HL-60 (cell line): ENCODE data around the gene ST6GALNAC3.

ENCODE experiments used
- GABPA ChIP-seq: IDR thresholded peaks from 2 replicates; pipeline ENCODE4 v1.6.1; 2012; ENCODE audit warnings: low read depth
- POLR2AphosphoS5 ChIP-seq: IDR thresholded peaks from 2 replicates; pipeline ENCODE4 v1.6.1; 2012; ENCODE audit warnings: low read depth
- TF ChIP-seq, protein P1 (sequence below): IDR thresholded peaks from one replicate; pipeline ENCODE4 v1.5.1; 2011; ENCODE audit warnings: low read length, control low read depth, inconsistent platforms; ENCODE audit not compliant: insufficient read depth

DNA sequence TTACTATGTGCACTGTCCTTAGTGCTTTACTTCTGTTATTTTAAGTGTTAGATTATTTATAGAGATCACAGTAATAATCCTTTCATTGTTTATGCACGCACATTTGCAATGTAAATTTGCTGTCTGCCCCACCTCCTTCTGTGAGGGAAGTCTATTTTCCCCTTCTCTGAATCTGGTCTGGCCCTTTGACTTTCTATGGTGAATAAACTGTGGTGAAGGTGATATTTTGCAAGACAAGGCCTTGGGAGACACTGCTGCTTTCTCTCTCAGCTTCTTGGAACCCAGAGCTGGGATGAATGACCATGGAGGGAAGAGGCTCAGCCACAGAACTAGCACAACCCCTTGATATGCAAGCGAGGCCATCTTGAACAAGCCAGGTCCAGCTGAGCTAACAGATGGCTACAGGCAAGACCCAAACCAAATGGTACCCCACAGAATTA, 156.3 kb downstream of the ST6GALNAC3 start:
- TF ChIP-seq, protein P1, sequence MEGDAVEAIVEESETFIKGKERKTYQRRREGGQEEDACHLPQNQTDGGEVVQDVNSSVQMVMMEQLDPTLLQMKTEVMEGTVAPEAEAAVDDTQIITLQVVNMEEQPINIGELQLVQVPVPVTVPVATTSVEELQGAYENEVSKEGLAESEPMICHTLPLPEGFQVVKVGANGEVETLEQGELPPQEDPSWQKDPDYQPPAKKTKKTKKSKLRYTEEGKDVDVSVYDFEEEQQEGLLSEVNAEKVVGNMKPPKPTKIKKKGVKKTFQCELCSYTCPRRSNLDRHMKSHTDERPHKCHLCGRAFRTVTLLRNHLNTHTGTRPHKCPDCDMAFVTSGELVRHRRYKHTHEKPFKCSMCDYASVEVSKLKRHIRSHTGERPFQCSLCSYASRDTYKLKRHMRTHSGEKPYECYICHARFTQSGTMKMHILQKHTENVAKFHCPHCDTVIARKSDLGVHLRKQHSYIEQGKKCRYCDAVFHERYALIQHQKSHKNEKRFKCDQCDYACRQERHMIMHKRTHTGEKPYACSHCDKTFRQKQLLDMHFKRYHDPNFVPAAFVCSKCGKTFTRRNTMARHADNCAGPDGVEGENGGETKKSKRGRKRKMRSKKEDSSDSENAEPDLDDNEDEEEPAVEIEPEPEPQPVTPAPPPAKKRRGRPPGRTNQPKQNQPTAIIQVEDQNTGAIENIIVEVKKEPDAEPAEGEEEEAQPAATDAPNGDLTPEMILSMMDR: no peak
- TF ChIP-seq POLR2AphosphoS5: no peak
- no peak for TF ChIP-seq GABPA
